ENCODE results near the gene SYT12.

SYT12 gene

GRCh38 chr11:67059671-67060070, 36.7 kb downstream of the SYT12 start:
- H3K56ac ChIP-seq (ENCODE audit: low read length) = no peak overlapping the region
- no peak overlapping the region for H4K5ac ChIP-seq (ENCODE audit: low read length)
- peaks cover 4% of the 10 kb centered on the region for H3K4me1 ChIP-seq (ENCODE audit: control insufficient read depth, low read depth, low read length)
- no CpG with 5 or more reads among the region's 3 CpGs for WGBS (ENCODE audit: extremely low coverage, insufficient coverage, low lambda C conversion rate)
- H4K8ac ChIP-seq (ENCODE audit: low read depth, low read length) = no peak overlapping the region
- no peak overlapping the region for H3K27ac ChIP-seq (ENCODE audit: low read depth, low read length)
- H3K4me3 ChIP-seq (ENCODE audit: low read length) = no peak overlapping the region
- no peak overlapping the region for H2AK5ac ChIP-seq (ENCODE audit: low read length)
- no peak overlapping the region for H2BK15ac ChIP-seq (replicated peaks; ENCODE audit: low read depth)
- no peaks in the 10 kb centered on the region for H3K79me2 ChIP-seq (ENCODE audit: control insufficient read depth, insufficient read depth, low read length)
- no peaks in the 10 kb centered on the region for H3K27me3 ChIP-seq (ENCODE audit: insufficient read depth, low read length, poor library complexity)
- no peak overlapping the region for H3K23ac ChIP-seq (ENCODE audit: low read length)
- H2BK120ac ChIP-seq (ENCODE audit: low read depth, low read length) = no peak overlapping the region
- H3K4me2 ChIP-seq (ENCODE audit: low read length) = no peak overlapping the region
- no peak overlapping the region for H3K18ac ChIP-seq (ENCODE audit: low read length)
- H2BK5ac ChIP-seq (ENCODE audit: low read length) = no peak overlapping the region
- no peak for DNase-seq
- no peak overlapping the region for H3K4ac ChIP-seq (ENCODE audit: low read depth, low read length)
- H3K9ac ChIP-seq (ENCODE audit: low read length) = no peak overlapping the region
- H3K79me1 ChIP-seq (ENCODE audit: low read length) = no peaks in the 10 kb centered on the region
- no peaks in the 10 kb centered on the region for H3K36me3 ChIP-seq (ENCODE audit: control insufficient read depth, insufficient read depth, low read length)

GRCh38 chr11:67060111-67060522, 37.2 kb downstream of the SYT12 start:
- Histone ChIP-seq H2BK120ac (ENCODE audit: low read depth, low read length) (no peak overlapping the region), H4K8ac (ENCODE audit: low read depth, low read length) (no peak overlapping the region), H3K27ac (ENCODE audit: low read depth, low read length) (no peak overlapping the region), H3K79me2 (ENCODE audit: control insufficient read depth, insufficient read depth, low read length) (no peaks in the 10 kb centered on the region), H3K79me1 (ENCODE audit: low read length) (no peaks in the 10 kb centered on the region), H3K4ac (ENCODE audit: low read depth, low read length) (no peak overlapping the region), H3K27me3 (ENCODE audit: insufficient read depth, low read length, poor library complexity) (no peaks in the 10 kb centered on the region), H3K4me3 (ENCODE audit: low read length) (no peak overlapping the region), H3K4me2 (ENCODE audit: low read length) (no peak overlapping the region), H3K23ac (ENCODE audit: low read length) (no peak overlapping the region), H3K9ac (ENCODE audit: low read length) (no peak overlapping the region), H3K56ac (ENCODE audit: low read length) (peak overlapping the region; percentile 15), H2BK5ac (ENCODE audit: low read length) (no peak overlapping the region), H2BK15ac (replicated peaks; ENCODE audit: low read depth) (no peak overlapping the region), H2AK5ac (ENCODE audit: low read length) (no peak overlapping the region), H3K18ac (ENCODE audit: low read length) (no peak overlapping the region), H3K4me1 (ENCODE audit: control insufficient read depth, low read depth, low read length) (peaks cover 4% of the 10 kb centered on the region), H4K5ac (ENCODE audit: low read length) (no peak overlapping the region), H3K36me3 (ENCODE audit: control insufficient read depth, insufficient read depth, low read length) (no peaks in the 10 kb centered on the region)
- WGBS (ENCODE audit: extremely low coverage, insufficient coverage, low lambda C conversion rate) = no CpG with 5 or more reads among the region's 7 CpGs
- DNase-seq = no peak

- no peak overlapping the region for H2BK120ac ChIP-seq (ENCODE audit: low read depth, low read length)
- H4K5ac ChIP-seq (ENCODE audit: low read length) = no peak overlapping the region
- no peak overlapping the region for H3K23ac ChIP-seq (ENCODE audit: low read length)
- no peak overlapping the region for H2AK5ac ChIP-seq (ENCODE audit: low read length)
- H3K27me3 ChIP-seq (ENCODE audit: insufficient read depth, low read length, poor library complexity) = no peaks in the 10 kb centered on the region
- H3K56ac ChIP-seq (ENCODE audit: low read length) = no peak overlapping the region
- no peaks in the 10 kb centered on the region for H3K79me2 ChIP-seq (ENCODE audit: control insufficient read depth, insufficient read depth, low read length)
- no peak overlapping the region for H4K8ac ChIP-seq (ENCODE audit: low read depth, low read length)
- H3K9ac ChIP-seq (ENCODE audit: low read length) = no peak overlapping the region
- H3K36me3 ChIP-seq (ENCODE audit: control insufficient read depth, insufficient read depth, low read length) = no peaks in the 10 kb centered on the region
- no peak overlapping the region for H3K4ac ChIP-seq (ENCODE audit: low read depth, low read length)
- WGBS (ENCODE audit: extremely low coverage, insufficient coverage, low lambda C conversion rate) = no CpG with 5 or more reads among the region's 13 CpGs
- H3K4me1 ChIP-seq (ENCODE audit: control insufficient read depth, low read depth, low read length) = no peaks in the 10 kb centered on the region
- H2BK5ac ChIP-seq (ENCODE audit: low read length) = no peak overlapping the region
- no peaks in the 10 kb centered on the region for H3K79me1 ChIP-seq (ENCODE audit: low read length)
- H3K18ac ChIP-seq (ENCODE audit: low read length) = no peak overlapping the region
- no peak overlapping the region for H3K4me3 ChIP-seq (ENCODE audit: low read length)
- no peak overlapping the region for H3K4me2 ChIP-seq (ENCODE audit: low read length)
- no peak for DNase-seq
- no peak overlapping the region for H2BK15ac ChIP-seq (replicated peaks; ENCODE audit: low read depth)
- no peak overlapping the region for H3K27ac ChIP-seq (ENCODE audit: low read depth, low read length)
These were observed 39.8 kb downstream of the SYT12 start for GRCh38 chr11:67062526-67063373.

- no peaks in the 10 kb centered on the region for H3K79me1 ChIP-seq (ENCODE audit: low read length)
- H3K18ac ChIP-seq (ENCODE audit: low read length) = no peak overlapping the region
- H3K23ac ChIP-seq (ENCODE audit: low read length) = no peak overlapping the region
- H3K79me2 ChIP-seq (ENCODE audit: control insufficient read depth, insufficient read depth, low read length) = no peaks in the 10 kb centered on the region
- H3K4me3 ChIP-seq (ENCODE audit: low read length) = no peak overlapping the region
- DNase-seq = no peak
- no peak overlapping the region for H2BK5ac ChIP-seq (ENCODE audit: low read length)
- H3K56ac ChIP-seq (ENCODE audit: low read length) = no peak overlapping the region
- H3K27ac ChIP-seq (ENCODE audit: low read depth, low read length) = no peak overlapping the region
- no peak overlapping the region for H2AK5ac ChIP-seq (ENCODE audit: low read length)
- no peak overlapping the region for H3K4ac ChIP-seq (ENCODE audit: low read depth, low read length)
- WGBS (ENCODE audit: extremely low coverage, insufficient coverage, low lambda C conversion rate) = no CpG with 5 or more reads among the region's 3 CpGs
- H3K36me3 ChIP-seq (ENCODE audit: control insufficient read depth, insufficient read depth, low read length) = no peaks in the 10 kb centered on the region
- H3K4me2 ChIP-seq (ENCODE audit: low read length) = no peak overlapping the region
- no peak overlapping the region for H3K9ac ChIP-seq (ENCODE audit: low read length)
- H3K27me3 ChIP-seq (ENCODE audit: insufficient read depth, low read length, poor library complexity) = no peaks in the 10 kb centered on the region
- H4K5ac ChIP-seq (ENCODE audit: low read length) = no peak overlapping the region
- H2BK15ac ChIP-seq (replicated peaks; ENCODE audit: low read depth) = no peak overlapping the region
- no peak overlapping the region for H4K8ac ChIP-seq (ENCODE audit: low read depth, low read length)
- H3K4me1 ChIP-seq (ENCODE audit: control insufficient read depth, low read depth, low read length) = no peaks in the 10 kb centered on the region
- no peak overlapping the region for H2BK120ac ChIP-seq (ENCODE audit: low read depth, low read length)
These were observed 43.4 kb downstream of the SYT12 start for GRCh38 chr11:67066333-67066709.

- Histone ChIP-seq H3K36me3 (ENCODE audit: control insufficient read depth, insufficient read depth, low read length) (no peaks in the 10 kb centered on the region), H3K18ac (ENCODE audit: low read length) (no peak overlapping the region), H3K4me1 (ENCODE audit: control insufficient read depth, low read depth, low read length) (no peaks in the 10 kb centered on the region), H3K4ac (ENCODE audit: low read depth, low read length) (no peak overlapping the region), H3K9ac (ENCODE audit: low read length) (peak overlapping the region; percentile 60), H3K79me1 (ENCODE audit: low read length) (no peaks in the 10 kb centered on the region), H3K79me2 (ENCODE audit: control insufficient read depth, insufficient read depth, low read length) (no peaks in the 10 kb centered on the region), H2BK120ac (ENCODE audit: low read depth, low read length) (no peak overlapping the region), H3K23ac (ENCODE audit: low read length) (no peak overlapping the region), H3K4me3 (ENCODE audit: low read length) (no peak overlapping the region), H2BK5ac (ENCODE audit: low read length) (no peak overlapping the region), H3K27me3 (ENCODE audit: insufficient read depth, low read length, poor library complexity) (no peaks in the 10 kb centered on the region), H4K5ac (ENCODE audit: low read length) (no peak overlapping the region), H3K27ac (ENCODE audit: low read depth, low read length) (no peak overlapping the region), H4K8ac (ENCODE audit: low read depth, low read length) (no peak overlapping the region), H2AK5ac (ENCODE audit: low read length) (no peak overlapping the region), H3K4me2 (ENCODE audit: low read length) (peak overlapping the region; percentile 80), H2BK15ac (replicated peaks; ENCODE audit: low read depth) (no peak overlapping the region), H3K56ac (ENCODE audit: low read length) (peak overlapping the region; percentile 54)
- WGBS (ENCODE audit: extremely low coverage, insufficient coverage, low lambda C conversion rate) = no CpG with 5 or more reads among the region's 53 CpGs
- peak; percentile 89 for DNase-seq
These were observed 48.7 kb downstream of the SYT12 start for GRCh38 chr11:67071420-67072284.

Measured in mesendoderm (in vitro differentiated cells).